Islet precursor cell (in vitro differentiated cells): Measurements from ENCODE around the gene KLHL18.
"Not testable (repeated sequence)": the region's sequence is repeated elsewhere in the genome, so short reads cannot be mapped to it uniquely, and the experiment has no call there.

Experiments
- DNase-seq: peaks from one replicate; pipeline ENCODE4 v3.0.0-alpha.2; 2018

KLHL18 gene

GRCh38 chr3:47276558-47276957, 6.2 kb upstream of the KLHL18 start:
- DNase-seq = no peak

- no peak for DNase-seq
These were observed 2.2 kb upstream of the KLHL18 start for GRCh38 chr3:47280519-47280918.

GRCh38 chr3:47283193-47283537, 421 bp downstream of the KLHL18 start:
- DNase-seq = no peak

GRCh38 chr3:47283591-47284364, 1.0 kb downstream of the KLHL18 start:
- no peak for DNase-seq

GRCh38 chr3:47288966-47289910, 6.5 kb downstream of the KLHL18 start:
- DNase-seq = no peak

DNA sequence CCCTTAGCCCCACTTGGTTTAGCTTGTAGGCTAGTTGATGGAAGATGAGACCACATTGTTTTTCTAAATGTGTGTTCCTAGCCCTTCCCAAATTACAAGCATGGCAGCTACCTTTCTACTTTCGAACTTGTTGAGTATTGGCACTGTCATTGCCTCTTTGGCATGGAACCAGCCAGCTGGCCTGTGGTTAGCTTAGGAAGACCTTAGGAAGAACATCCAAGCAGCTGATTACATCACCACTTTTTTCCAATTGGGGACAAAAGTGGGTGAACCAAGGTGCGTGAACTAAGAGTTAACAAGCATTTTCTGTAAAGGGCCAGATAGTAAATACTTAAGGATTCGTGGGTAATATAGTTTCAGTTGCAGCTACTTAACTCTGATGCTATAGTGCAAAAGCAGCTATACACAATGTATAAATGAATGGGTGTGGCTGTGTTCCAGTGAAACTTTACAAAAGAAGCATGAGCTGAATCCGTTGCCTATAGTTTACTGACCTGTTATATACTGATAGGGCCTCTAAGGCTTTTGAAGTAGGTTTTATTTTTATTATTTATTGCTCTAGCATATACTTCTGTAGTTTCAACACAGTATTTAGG, 8.5 kb downstream of the KLHL18 start:
- DNase-seq = no peak

GRCh38 chr3:47291754-47292420, 9.1 kb downstream of the KLHL18 start:
- not testable (repeated sequence) for DNase-seq

DNA sequence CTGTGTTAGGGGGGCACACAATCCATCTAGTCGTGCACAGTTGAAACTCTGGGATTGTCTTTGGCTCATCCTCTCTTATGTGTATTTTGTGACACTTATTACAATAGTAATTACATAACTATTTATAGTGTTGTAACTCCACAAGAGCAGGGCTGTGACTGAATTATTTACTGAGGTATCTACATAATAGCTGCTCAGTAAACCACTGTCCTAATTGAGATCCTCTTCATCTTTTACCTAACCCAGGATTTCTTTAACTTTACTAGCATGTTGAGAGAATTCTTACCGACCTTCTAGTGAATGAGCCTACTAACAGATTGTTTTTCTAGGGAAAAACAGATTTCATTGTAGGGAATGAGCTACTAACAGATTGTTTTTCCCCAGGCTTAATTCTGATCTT, 11.1 kb downstream of the KLHL18 start:
- DNase-seq = no peak

DNA sequence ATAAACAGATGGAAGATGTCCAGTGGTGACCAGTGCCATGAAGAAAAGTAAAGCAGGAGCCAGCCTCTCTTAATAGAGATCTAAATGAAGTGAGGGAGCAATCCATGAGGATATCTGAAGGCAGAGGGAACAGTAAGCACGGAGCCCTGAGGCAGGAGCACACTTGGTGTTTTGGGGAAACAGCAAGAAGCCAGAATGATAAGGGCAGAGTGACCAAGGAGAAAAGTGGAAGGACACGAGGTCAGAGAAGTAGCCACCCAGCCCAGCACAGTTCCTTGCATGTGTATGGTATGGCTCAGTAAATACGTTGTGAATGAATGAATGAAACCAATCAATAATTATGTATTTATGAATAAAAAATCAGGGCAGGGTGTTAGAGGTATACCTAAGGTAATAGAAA, 11.6 kb downstream of the KLHL18 start:
- no peak for DNase-seq

DNA sequence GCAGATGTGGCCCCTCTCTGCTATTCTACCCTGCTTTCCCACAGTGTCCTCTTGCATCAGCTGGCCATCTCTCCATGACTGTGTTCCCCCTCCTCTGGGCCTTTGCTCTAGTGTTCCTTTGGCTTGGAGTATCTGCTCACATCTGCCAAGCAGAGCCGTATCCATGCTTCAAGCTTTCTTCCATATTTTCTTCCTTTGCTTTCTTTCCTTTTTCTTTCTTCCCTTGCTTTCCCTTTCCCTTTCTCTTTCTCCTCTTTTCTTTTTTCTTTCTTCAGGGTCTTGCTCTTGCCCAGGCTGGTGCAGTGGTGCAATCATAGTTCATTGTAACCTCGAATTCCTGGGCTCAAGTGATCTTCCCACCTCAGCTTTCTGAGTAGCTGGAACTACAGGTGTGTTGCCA, 12.6 kb downstream of the KLHL18 start:
- DNase-seq = no peak

DNA sequence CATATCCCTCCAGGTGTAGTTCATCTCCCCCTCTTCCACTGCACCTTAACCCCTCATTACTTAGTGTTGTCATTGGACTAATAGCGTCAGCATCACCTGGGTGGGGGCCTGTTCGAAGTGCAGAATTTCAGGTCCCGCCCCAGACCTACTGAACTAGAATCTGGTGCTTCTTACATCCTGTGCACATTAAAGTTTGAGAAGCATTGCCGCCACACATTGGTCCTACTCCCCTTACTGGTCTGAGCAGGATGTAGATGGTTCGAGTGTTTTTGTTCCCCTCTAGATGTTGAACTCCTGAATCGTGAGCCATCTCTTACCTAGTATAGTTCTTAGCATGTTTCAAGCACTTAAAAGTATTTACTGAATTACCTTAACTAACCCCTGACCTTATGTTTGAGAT, 13.2 kb downstream of the KLHL18 start:
- no peak for DNase-seq

DNA sequence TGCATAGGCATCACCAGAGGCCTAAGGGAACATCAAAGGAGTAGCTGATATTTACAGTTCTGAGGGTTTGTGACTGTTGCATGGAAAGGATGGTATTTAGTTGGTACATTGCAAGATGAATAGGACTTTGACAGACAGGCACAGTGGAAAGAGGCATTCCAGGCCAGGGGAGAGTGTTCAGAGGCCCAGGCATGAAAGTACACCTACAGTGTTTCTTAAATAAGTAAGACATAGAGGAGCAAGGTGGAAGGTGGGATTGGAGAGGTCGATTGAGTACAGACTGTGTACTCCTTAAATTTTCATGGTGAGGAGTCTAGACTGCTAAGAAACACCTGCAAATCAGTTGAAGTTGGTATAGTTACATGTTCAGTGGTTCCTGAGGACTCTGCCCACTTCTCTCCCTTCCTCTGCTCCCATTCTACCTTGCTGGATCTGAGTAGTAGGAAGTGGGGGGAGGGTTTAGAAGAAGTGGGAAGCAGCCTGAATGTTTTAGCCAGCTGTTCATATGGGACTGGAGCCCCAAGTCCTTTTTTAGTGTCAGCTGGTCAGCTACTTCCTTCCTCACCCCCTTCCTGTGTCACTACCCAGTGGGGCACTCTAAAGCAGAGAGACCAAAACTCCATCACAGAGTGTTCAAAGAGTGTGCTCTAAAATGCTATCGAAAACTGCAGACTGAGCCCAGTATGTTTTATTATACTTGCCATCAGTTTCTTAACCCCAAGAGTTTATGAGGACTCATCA, 14.0 kb downstream of the KLHL18 start:
- DNase-seq = no peak

DNA sequence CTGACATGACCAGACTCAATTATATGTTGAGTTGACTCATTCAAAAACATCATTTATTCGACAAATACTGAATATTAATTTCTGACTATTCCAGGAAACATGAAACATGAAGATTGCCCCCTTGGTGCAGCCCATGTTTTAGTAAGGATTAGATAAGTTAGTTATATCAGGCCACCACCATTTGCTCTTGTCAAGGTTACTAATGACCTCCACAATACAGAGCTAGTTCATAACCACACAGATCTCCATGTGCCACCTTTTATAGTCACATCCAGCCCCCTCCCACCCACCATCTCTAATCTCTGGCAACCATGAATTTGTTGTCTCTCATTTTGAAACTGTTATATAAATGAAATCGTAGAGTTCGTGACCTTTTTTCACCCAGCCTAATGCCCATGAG, 15.7 kb downstream of the KLHL18 start:
- no peak for DNase-seq

- DNase-seq = no peak
These were observed 16.9 kb downstream of the KLHL18 start for GRCh38 chr3:47299381-47300318.

- no peak for DNase-seq
These were observed 18.7 kb downstream of the KLHL18 start for GRCh38 chr3:47301456-47301855.

- DNase-seq = no peak
These were observed 23.3 kb downstream of the KLHL18 start for GRCh38 chr3:47306022-47306421.

GRCh38 chr3:47309231-47309630, 26.5 kb downstream of the KLHL18 start:
- DNase-seq = not testable (repeated sequence)

DNA sequence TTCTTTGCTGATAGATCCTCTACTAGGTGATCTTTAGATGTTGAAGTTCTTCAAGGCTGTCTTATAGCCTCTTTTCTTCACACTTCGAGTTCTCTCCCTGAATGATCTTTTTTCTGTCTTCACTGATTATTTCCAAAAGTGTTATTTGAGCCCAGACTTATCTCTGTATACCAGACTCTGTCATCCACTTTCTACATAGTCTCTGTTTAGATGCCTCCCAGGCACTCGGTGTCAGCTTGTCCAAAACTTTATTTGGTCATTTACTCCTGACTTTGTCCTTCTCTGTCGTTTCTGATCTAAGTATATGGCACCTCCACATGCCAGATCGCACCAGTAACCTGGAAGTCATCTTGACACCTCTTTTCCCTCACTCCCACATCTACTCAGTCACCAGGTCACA, 27.6 kb downstream of the KLHL18 start:
- no peak for DNase-seq

GRCh38 chr3:47313341-47314055, 30.8 kb downstream of the KLHL18 start:
- DNase-seq = no peak

DNA sequence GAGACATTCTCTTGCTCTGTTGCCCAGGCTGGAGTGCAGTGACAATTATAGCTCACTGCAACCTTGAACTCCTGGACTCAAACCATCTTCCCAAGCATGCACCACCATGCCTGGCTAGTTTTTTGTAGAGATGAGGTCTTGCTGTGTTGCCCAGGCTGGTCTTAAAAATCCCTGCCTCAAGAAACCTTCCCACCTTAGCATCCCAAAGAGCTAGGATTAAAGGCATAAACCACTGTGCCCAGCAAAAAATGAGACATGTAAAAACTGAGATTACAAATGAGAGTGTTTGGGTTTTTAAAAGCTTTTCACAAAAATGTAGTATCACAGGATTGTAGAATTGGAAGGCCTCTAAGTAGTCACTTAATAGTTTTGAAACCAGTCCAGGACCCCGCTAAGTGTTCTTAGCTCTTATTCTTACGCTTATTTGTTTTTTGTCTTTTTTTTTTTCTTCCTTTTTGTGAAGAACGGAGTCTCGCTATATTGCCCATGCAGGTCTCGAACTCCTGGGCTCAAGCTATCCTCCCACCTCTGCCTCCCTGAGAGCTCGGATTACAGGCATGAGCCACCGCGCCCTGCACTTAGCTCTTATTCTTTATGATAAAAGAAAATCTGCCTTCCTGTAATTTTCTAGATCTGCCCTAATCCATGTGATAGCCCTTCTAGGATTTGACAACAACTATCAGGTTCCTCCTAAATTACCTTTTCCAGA, 31.5 kb downstream of the KLHL18 start:
- DNase-seq = no peak
